Uterus (tissue), 4 donors: ENCODE measurements around the gene PTH1R. TPM values are rescaled to one million over a fixed set of nuclear protein-coding genes. Genes with fewer than 3 reads are reported as not detected.

Experiments
- DNase-seq, 2 donors: peaks; one replicate each; pipeline ENCODE4 v3.0.0-alpha.2; 2019 to 2020
- H3K27ac ChIP-seq, 2 donors: fragments of 200-600 bp; sonication (generic); 1 replicate in 1 of 2; 2 replicates in 1 of 2; pipeline ENCODE4 v1.5.1; 2016 to 2018
- H3K27me3 ChIP-seq, 2 donors: fragments of 200-600 bp; sonication (generic); one replicate each; pipeline ENCODE4 v1.5.1; 2018 to 2019; ENCODE audit warnings: control low read depth in 1 of 2
- H3K36me3 ChIP-seq, 2 donors: fragments of 200-600 bp; sonication (generic); one replicate each; pipeline ENCODE4 v1.5.1; 2019; ENCODE audit warnings: control low read depth in 1 of 2
- H3K4me1 ChIP-seq, 2 donors: fragments of 200-600 bp; sonication (generic); one replicate each; pipeline ENCODE4 v1.5.1; 2018 to 2019; ENCODE audit warnings: control low read depth in 1 of 2
- H3K4me3 ChIP-seq, 2 donors: fragments of 200-600 bp; sonication (generic); 1 replicate in 1 of 2; 2 replicates in 1 of 2; pipeline ENCODE4 v1.5.1; 2018 to 2019; ENCODE audit warnings: mild to moderate bottlenecking in 1 of 2
- H3K9me3 ChIP-seq, 2 donors: fragments of 200-600 bp; sonication (generic); one replicate each; pipeline ENCODE4 v1.5.1; 2019; ENCODE audit warnings: control low read depth in 1 of 2
- POLR2A ChIP-seq, 2 donors: fragments of 450-650 bp; IDR thresholded peaks; one replicate each; pipeline ENCODE4 v1.6.1; 2016; ENCODE audit warnings: antibody characterized with exemption in 2 of 2, mild to moderate bottlenecking in 1 of 2, moderate library complexity in 1 of 2
- intact Hi-C: fragments of 100-400 bp; cut with DNase I; formaldehyde crosslinking; loops from one replicate; pipeline ENCODE4 v1.15.1; 2023; ENCODE audit warnings: low total_unique reads
- total RNA-seq, 4 donors: library from RNA; depleted of rRNA in 3 of 4; stranded (reverse); fragments of >200 nt in 3 of 4; gene quantifications; one replicate each; pipeline versions ENCODE4 v1.1.0 to v1.2.4, GENCODE V29; 2014 to 2023
- TF ChIP-seq, protein P1 (sequence below), 4 experiments: fragments of 200-600 bp in 2 of 4; fragments of 450-650 bp in 2 of 4; sonication (generic) in 2 of 4; IDR thresholded peaks; one replicate each; pipeline ENCODE4 v1.5.1; 2016 to 2019; ENCODE audit warnings: antibody characterized with exemption in 4 of 4, mild to moderate bottlenecking in 2 of 4, moderate library complexity in 1 of 4
- donor health status: DM: yes; HTN: yes; CAD: no.

The PTH1R gene
- total RNA-seq, 4 donors from 2014 or later: 0.51 to 29.9 (median 18.9) TPM

DNA sequence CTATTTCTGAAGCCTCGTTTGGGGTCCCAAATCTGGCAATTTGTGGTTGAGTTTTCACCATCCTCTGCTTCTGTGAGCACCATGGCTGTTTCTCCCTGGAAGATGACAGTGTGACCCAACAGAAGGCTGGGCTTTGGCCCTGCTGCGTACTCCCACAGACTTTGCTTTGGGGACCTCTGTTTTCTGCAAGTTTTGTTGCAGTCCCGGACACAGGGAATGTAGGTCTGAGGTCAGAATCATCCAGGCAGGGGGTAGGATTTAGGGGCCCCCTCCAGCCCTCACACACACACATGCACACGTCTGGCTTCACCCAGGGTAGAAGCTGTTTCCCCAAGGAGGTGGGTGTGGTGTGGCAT lies 6.3 kb downstream of the PTH1R start:
- H3K27me3 ChIP-seq: no peaks in the 10 kb centered on the region
- no peaks in the 10 kb centered on the region for H3K9me3 ChIP-seq
- intact Hi-C loops: no loop called here
- no peaks in the 10 kb centered on the region for H3K36me3 ChIP-seq
- H3K4me1 ChIP-seq: peaks cover 0 to 21% of the 10 kb centered on the region in 2 donors
- peak overlapping the region; percentile 73 to 92 for H3K27ac ChIP-seq
- H3K4me3 ChIP-seq: peak overlapping the region; percentile 53 to 87
- no peak for DNase-seq
- TF ChIP-seq, protein P1, sequence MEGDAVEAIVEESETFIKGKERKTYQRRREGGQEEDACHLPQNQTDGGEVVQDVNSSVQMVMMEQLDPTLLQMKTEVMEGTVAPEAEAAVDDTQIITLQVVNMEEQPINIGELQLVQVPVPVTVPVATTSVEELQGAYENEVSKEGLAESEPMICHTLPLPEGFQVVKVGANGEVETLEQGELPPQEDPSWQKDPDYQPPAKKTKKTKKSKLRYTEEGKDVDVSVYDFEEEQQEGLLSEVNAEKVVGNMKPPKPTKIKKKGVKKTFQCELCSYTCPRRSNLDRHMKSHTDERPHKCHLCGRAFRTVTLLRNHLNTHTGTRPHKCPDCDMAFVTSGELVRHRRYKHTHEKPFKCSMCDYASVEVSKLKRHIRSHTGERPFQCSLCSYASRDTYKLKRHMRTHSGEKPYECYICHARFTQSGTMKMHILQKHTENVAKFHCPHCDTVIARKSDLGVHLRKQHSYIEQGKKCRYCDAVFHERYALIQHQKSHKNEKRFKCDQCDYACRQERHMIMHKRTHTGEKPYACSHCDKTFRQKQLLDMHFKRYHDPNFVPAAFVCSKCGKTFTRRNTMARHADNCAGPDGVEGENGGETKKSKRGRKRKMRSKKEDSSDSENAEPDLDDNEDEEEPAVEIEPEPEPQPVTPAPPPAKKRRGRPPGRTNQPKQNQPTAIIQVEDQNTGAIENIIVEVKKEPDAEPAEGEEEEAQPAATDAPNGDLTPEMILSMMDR (IDR thresholded peaks at IDR 0.05): no peak
- no peak for TF ChIP-seq POLR2A (IDR thresholded peaks at IDR 0.05)

DNA sequence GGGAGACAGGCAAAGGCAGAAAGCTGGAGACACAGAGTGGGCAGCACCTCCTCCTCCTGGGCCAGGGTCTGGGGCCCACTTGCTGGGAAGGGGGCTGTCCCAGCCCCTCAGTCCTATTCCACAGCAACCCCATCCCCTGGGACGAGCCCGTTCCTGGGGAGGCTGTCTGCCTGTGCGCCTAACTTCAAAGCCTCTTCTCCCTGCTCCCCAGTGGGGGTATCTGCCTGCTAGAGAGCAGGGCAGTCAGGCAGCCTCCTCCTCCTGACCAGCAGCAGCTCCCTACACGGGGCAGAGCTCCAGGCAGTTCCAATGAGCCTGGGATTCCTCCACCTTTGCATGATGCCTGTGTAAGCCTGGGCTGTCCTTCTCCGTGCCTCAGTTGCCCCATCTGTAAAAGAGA lies 6.9 kb downstream of the PTH1R start:
- no peaks in the 10 kb centered on the region for H3K27me3 ChIP-seq

DNA sequence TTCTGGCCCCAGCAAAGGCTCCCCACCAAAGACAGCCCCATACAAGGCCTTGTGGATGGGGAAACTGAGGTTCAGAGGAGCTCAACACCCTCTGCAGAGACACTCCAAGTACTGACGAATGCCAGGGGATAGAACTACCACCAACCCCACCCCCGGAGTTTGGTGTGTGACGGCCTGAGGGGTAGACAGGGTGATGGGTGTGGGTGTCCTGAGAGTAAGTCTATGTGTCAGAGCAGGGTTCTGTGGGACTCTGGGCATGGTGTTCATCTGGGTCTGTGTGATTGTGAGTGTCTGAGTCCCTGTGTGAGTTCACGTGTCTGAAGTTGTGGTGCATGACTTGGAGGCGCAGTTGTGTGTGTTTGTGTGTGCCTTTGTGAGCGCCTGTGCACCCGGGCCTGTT lies 7.4 kb downstream of the PTH1R start:
- no peak overlapping the region for H3K4me3 ChIP-seq
- no peak for DNase-seq
- TF ChIP-seq POLR2A (IDR thresholded peaks at IDR 0.05): no peak
- TF ChIP-seq, protein P1 (IDR thresholded peaks at IDR 0.05): no peak
- intact Hi-C loops: no loop called here
- no peaks in the 10 kb centered on the region for H3K9me3 ChIP-seq
- H3K36me3 ChIP-seq: no peaks in the 10 kb centered on the region
- peaks cover 0 to 18% of the 10 kb centered on the region in 2 donors for H3K4me1 ChIP-seq
- no peaks in the 10 kb centered on the region for H3K27me3 ChIP-seq
- H3K27ac ChIP-seq: no peak overlapping the region

More for the DNA sequence above, 6.9 kb downstream of the PTH1R start:
- Histone ChIP-seq H3K27ac (no peak overlapping the region), H3K9me3 (no peaks in the 10 kb centered on the region), H3K4me3 (no peak overlapping the region), H3K4me1 (peaks cover 0 to 18% of the 10 kb centered on the region in 2 donors), H3K36me3 (no peaks in the 10 kb centered on the region)
- intact Hi-C loops: no loop called here
- DNase-seq: no peak
- TF ChIP-seq, protein P1 (IDR thresholded peaks at IDR 0.05): no peak
- no peak for TF ChIP-seq POLR2A (IDR thresholded peaks at IDR 0.05)

DNA sequence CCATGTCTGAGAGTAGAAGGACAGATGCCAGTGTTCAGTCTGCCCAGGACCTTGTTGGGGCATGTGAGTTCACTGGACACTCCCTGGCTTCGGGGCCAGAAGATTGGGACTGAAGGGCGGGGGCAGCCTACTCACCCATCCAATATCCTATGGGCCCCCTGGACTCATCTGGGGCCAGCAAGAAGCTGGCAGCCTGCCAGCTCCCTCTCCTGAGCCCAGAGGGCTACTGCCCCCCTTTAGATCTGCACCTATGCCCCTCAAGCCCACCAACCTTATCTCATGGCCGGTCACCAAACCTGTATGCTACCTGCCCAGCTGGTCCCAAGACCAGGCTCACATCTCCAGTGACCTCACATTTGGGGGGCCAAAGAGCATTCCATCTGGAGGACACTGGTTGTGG lies 8.1 kb downstream of the PTH1R start:
- TF ChIP-seq POLR2A (IDR thresholded peaks at IDR 0.05): no peak
- TF ChIP-seq, protein P1 (IDR thresholded peaks at IDR 0.05): no peak
- H3K4me3 ChIP-seq: no peak overlapping the region

DNA sequence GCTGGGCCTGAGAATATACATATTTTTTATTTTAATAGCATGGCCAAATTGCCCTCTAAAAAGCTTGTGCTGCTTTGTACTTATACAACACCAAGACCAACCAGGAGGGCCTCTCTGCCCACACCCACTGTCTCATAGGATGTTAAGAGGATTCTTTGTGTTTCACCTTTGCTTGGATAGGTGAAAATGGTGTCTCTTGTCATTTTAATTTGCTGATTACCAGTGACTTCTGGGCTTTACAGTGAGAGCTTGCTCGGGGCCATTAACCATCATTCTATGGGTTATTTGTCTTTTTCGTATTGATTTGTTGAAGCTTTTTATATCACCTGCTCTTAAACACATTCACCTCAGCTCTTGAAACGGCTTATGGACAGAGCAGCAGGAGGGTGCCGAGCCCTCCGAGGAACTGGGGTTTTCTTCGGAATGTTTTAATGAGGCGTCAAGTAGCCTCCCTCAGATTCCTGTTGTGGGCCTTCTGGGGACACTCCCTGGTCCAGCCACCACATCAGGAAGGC lies 10.5 kb downstream of the PTH1R start:
- Histone ChIP-seq H3K27ac (no peak overlapping the region), H3K9me3 (no peaks in the 10 kb centered on the region), H3K36me3 (no peaks in the 10 kb centered on the region), H3K4me1 (peaks cover 0 to 24% of the 10 kb centered on the region in 2 donors), H3K4me3 (no peak overlapping the region), H3K27me3 (no peaks in the 10 kb centered on the region)
- DNase-seq: no peak
- intact Hi-C loops: no loop called here
- TF ChIP-seq POLR2A (IDR thresholded peaks at IDR 0.05): no peak
- TF ChIP-seq, protein P1 (IDR thresholded peaks at IDR 0.05): no peak

More for the DNA sequence above, 8.1 kb downstream of the PTH1R start:
- Histone ChIP-seq H3K27ac (no peak overlapping the region), H3K9me3 (no peaks in the 10 kb centered on the region), H3K27me3 (no peaks in the 10 kb centered on the region), H3K4me1 (peaks cover 0 to 17% of the 10 kb centered on the region in 2 donors), H3K36me3 (no peaks in the 10 kb centered on the region)
- DNase-seq: no peak
- intact Hi-C loops: no loop called here
